IPS DF 4.7 (cell line): ENCODE results near the gene WRAP73.

ENCODE experiments used
- DNase-seq: peaks from one replicate; pipeline ENCODE4 v3.0.0-alpha.2; 2013; ENCODE audit warnings: low spot score; ENCODE audit errors: extremely low read depth

WRAP73 gene

DNA sequence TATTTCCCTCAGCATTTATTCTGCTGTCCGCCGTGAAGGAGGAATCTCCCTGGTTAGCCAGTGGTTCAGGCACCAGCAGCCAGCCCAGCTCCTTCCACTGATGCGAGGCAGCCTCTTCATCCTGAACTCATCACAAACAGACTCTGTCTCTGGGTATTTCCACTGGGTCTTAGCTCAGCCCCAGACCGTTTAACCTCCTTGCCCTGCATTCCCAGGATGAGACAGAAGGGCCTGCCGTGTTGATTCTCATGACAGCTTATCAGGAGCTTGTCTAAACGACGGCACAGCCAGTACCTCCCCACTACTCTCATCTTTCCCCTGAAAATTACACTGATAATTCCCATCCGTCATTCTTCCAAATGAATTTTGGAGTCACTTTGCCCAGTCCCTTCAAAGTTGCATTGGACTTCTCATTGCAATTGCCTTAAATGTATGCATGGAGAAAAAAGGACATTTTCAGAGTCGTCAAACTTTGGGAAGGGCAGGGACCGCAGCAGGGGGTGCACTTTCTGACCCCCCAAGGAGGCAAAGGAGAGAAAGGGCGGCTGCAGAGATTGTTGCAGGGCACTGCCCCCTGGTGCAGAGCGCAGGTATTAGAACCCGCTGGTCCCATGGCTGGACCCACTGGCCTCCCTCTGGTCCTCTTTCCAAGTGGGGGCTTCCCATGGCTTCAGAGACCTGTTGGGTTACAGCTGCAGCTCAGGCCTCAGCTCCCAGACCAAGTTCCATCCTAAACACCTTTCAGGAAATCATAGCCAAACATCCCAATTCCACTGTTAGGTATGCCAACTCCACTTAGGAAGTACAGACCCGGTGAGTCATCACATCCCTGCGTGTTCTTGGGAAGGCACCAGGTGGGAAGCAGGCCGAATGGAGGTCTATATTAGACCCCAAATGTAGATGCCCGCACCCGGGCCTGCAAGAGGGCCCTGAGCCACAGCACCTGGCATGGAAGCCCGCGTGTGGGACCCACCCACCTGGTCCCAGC is 34.9 kb downstream of the WRAP73 start:
- no peak for DNase-seq

GRCh38 chr1:3612123-3612522 is 37.8 kb downstream of the WRAP73 start:
- DNase-seq = no peak

- no peak for DNase-seq
These were observed 38.5 kb downstream of the WRAP73 start, which contains the start of gene MEGF6 for GRCh38 chr1:3611170-3612019. Gene MEGF6, minus strand, starts transcription at chr1:3611508. Its CDS starts 240 bp downstream, at chr1:3611268.

DNA sequence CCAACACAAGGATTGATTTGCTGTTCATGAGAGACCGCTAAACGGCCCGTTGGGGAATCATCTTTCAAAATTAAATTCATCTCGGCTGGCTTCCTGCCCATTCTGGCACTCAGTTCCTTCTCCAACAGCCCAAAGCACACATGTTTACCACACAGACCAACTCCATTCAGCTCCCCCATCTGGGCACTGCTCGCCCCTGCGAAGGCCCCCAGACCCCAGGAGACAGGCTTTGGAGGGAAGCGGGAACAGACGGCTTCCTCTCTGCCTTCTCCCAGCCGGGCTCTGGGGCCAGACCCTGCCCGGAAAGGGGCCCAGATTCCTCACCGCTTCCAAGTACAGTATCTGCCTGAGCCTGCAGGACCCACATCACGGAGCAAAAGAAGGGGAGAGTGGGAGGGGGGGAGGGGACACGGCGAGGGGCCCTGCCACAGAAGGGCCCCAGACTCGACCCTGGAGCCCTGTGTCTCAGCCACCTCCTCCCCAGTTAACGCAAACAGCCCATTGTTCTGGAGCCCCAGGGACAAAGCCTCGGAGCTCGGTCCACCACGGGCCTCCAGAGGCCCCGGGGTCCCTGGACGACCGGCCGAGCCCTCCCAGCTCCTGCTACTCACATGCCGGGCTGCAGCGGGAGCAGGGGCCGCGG is 39.3 kb downstream of the WRAP73 start:
- DNase-seq = no peak

GRCh38 chr1:3609769-3610526 is 40.0 kb downstream of the WRAP73 start:
- no peak for DNase-seq

DNA sequence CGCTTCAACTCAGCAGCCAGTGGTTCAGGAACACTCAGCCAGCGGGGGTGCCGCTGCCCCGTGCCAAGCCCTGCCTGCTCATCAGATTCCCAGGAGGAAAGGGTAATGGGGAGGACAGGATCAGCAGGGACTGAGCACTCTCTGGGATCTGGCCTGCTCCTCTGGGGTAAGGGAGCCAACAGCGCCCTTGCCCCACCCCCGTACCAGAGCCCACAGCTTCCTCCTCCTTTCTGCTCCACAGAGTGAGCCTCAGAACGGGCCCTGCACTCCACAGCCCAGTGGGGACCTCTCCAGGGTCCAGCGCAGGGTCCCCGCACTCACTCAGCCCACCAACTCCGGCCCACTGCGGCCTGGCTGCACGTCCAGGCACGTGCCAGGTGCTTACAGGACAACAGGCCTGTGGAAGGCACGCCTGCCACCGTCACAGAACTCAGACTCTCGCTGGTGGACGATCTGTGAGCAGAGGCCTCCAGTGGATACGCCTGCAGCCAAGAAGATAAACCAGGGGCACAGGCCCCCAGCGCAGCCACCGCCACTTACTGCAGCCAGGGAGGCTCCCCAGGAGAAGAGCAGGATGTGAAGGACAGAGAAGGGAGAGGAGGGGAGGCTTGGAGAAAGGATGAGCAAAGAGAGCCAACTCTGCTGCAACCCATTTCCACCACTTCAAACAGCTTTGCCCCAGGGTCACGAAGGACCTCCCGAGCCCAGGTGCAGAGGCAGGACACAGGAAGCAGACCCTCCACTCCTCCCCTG is 40.7 kb downstream of the WRAP73 start:
- DNase-seq = no peak

DNA sequence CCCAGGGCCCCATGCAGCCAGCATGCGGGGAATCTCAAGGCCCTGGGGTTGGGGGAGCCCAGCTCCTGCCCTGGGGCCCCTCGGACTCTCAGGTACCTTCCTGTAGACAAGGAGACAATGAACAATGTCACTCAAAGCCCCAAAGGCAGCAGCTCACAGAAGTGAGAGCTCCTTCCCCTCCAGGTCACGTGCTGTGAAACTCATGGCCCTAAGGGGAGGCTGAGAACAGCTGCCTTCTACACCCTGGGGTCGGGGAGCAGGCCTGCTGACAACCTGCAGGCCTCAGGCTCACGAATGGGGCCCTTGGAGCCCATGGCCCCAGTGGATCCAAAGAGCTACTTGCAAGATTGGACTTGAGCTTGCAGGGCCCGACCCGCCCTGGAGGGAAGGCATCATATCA is 41.7 kb downstream of the WRAP73 start:
- DNase-seq = no peak

- no peak for DNase-seq
These were observed 42.2 kb downstream of the WRAP73 start for GRCh38 chr1:3607703-3608065.

- no peak for DNase-seq
These were observed 42.9 kb downstream of the WRAP73 start for GRCh38 chr1:3606779-3607702.

- DNase-seq = no peak
These were observed 44.7 kb downstream of the WRAP73 start for GRCh38 chr1:3604997-3605823.

DNA sequence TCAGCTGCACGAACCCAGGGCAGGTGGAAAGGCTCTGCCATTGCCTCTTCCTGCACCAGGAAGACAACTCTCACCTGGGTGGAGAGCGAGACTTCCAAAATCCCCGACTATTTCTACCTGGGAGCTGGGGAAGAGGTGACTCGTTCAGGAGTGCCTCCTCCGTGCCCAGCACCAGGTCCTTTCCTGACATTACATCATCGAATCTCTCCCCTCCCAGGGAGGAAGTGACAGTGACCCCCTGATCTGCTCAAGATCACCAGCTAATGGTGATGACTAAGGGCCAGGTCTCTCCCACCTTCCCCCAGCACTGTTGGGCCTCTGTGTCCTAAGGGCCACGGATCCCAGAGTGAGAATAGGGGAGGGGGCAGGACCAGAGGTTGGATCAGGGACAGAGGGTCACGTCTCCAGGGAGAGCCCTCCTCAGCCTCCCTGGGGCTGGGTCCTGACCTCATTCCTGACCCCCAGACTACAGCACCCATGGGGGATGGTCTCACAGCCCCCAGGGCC is 45.4 kb downstream of the WRAP73 start:
- no peak for DNase-seq

GRCh38 chr1:3603571-3604467 is 46.1 kb downstream of the WRAP73 start:
- no peak for DNase-seq

DNA sequence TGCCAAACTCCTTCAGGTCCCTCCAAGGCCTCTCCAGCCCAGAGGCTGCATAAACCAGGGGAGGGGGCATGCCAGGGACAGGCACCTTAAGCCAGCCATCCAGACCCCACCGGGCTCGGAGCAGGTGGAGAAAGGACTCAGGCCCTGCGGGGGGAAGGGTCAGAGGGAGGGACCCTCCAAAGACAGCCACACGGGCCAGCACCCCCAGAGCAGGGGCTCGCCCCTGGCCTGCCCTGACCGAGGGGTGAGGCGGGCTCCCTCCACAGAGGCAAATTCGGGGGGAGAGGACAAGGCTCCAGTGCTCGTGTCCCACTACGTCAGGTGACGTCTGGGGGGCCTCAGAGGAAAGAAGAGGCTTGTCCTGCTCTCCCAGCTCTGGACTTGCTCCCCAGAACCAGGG is 46.7 kb downstream of the WRAP73 start:
- no peak for DNase-seq

DNA sequence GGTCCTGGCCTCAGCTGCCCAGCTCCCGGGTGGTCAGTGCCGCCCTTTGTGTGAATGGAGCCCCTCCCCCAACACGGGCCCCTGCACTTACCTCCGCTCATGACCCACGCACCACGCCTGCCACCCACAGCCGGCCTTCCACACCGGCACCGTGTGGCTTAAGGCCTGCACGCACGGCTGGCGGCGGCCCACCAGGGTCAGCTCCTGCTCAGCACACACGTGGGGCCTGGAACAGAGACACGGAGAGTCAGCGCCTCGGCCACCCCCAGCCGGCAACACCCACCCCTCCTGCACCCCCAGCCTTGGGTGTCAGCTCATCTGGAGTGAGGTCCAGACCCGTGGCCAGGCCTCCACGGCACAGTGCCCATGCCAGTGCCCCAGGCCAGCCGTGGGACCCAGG is 47.5 kb downstream of the WRAP73 start:
- no peak for DNase-seq

- no peak for DNase-seq
These were observed 48.2 kb downstream of the WRAP73 start for GRCh38 chr1:3601743-3602142.

- no peak for DNase-seq
These were observed 49.5 kb downstream of the WRAP73 start for GRCh38 chr1:3600354-3600753.

DNA sequence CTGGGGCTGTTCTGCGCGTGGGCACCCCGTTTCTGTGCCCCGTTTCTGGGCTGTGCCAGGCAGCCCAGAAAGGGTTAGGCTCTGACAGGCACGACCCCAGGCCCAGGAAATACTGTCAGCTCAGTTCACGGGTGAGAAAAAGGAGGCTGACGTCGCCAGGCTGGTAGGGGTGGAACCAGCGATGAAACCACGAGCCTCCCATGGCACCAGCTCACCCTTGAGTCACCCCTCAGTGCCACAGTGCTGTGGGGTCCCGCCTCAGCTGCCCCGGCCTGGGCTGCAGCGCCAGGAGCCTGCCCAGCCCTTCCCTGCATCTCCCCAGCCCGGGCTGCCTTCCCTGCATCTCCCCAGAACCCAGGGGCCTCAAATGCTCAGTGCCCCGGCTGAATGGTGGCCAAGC is 50.1 kb downstream of the WRAP73 start:
- DNase-seq = no peak
